SK-N-SH (cell line): ENCODE results near the gene RPS6KA2. TPM values are rescaled to one million over a fixed set of nuclear protein-coding genes. Genes with fewer than 3 reads are reported as not detected.

Experiments used
- CTCF ChIA-PET: fragments of 300-600, 350-600 bp; formaldehyde crosslinking; extraction: SDS; loops from one replicate; lab custom pipeline; 2021; lab: Yijun Ruan, JAX
- POLR2A ChIA-PET: fragments of 350-600 bp; sonication (Branson Sonifier 250); formaldehyde crosslinking; extraction: SDS; loops from one replicate; lab custom pipeline; 2020; ENCODE audit warnings: antibody characterized with exemption, inconsistent platforms; lab: Yijun Ruan, JAX
- DNase-seq: peaks from one replicate; pipeline ENCODE4 v3.0.0; 2012
- H2AFZ ChIP-seq: fragments of 200-600 bp; sonication (generic); 2 replicates; pipeline ENCODE4 v1.8.1; 2016; ENCODE audit warnings: antibody characterized with exemption, mild to moderate bottlenecking, low read depth
- H3F3A ChIP-seq: fragments of 200-600 bp; sonication (generic); replicated peaks from 2 replicates; pipeline ENCODE3; 2016; ENCODE audit warnings: antibody characterized with exemption, mild to moderate bottlenecking; ENCODE audit not compliant: insufficient read depth
- H3K27ac ChIP-seq, 2 experiments: fragments of 200-500 bp in 1 of 2; fragments of 200-600 bp in 1 of 2; sonication (Bioruptor generic) in 1 of 2; sonication (generic), shearing (Covaris generic) in 1 of 2; 2 replicates each; pipeline versions ENCODE4 v1.5.1 to v1.6.1; 2014 to 2016; ENCODE audit warnings: low read depth in 2 of 2, inconsistent platforms in 1 of 2, low read length in 1 of 2, mild to moderate bottlenecking in 1 of 2, mixed read lengths in 1 of 2
- H3K27me3 ChIP-seq: fragments of 200-600 bp; sonication (generic), shearing (Covaris generic); 2 replicates; pipeline ENCODE4 v1.6.1; 2016; ENCODE audit warnings: mixed run types; ENCODE audit not compliant: insufficient read depth
- H3K36me3 ChIP-seq, 2 experiments: fragments of 200-500 bp in 1 of 2; fragments of 200-600 bp in 1 of 2; sonication (Bioruptor generic) in 1 of 2; sonication (generic) in 1 of 2; replicated peaks in 1 of 2; 2 replicates each; pipeline versions ENCODE3 to v1.5.1; 2014 to 2016; ENCODE audit warnings: low read length in 1 of 2, mild to moderate bottlenecking in 1 of 2; ENCODE audit not compliant: insufficient read depth in 2 of 2, control insufficient read depth in 1 of 2
- H3K4me1 ChIP-seq, 2 experiments: fragments of 200-500 bp in 1 of 2; fragments of 200-600 bp in 1 of 2; sonication (Bioruptor generic) in 1 of 2; sonication (generic), shearing (Covaris generic) in 1 of 2; 2 replicates each; pipeline versions ENCODE4 v1.5.1 to v1.6.1; 2014 to 2016; ENCODE audit warnings: low read depth in 1 of 2, low read length in 1 of 2, mixed run types in 1 of 2; ENCODE audit not compliant: insufficient read depth in 2 of 2, control insufficient read depth in 1 of 2
- H3K4me2 ChIP-seq: fragments of 200-600 bp; sonication (generic), shearing (Covaris generic); 2 replicates; pipeline ENCODE4 v1.6.1; 2017; ENCODE audit warnings: mixed run types
- H3K4me3 ChIP-seq, 2 experiments: fragments of 200-500 bp in 1 of 2; fragments of 200-600 bp in 1 of 2; sonication (Bioruptor generic) in 1 of 2; sonication (generic), shearing (Covaris generic) in 1 of 2; 2 replicates each; pipeline versions ENCODE4 v1.5.1 to v1.8.1; 2014 to 2016; ENCODE audit warnings: low read depth in 2 of 2, inconsistent platforms in 1 of 2, low read length in 1 of 2, mild to moderate bottlenecking in 1 of 2, mixed read lengths in 1 of 2, moderate library complexity in 1 of 2
- H3K79me2 ChIP-seq: fragments of 200-600 bp; sonication (generic); 2 replicates; pipeline ENCODE4 v1.8.1; 2017; ENCODE audit warnings: mild to moderate bottlenecking; ENCODE audit not compliant: insufficient read depth
- H3K9ac ChIP-seq: fragments of 200-600 bp; sonication (generic); 2 replicates; pipeline ENCODE4 v1.6.1; 2017; ENCODE audit warnings: mixed run types
- H3K9me2 ChIP-seq: fragments of 200-600 bp; sonication (generic); 2 replicates; pipeline ENCODE4 v1.6.1; 2017; ENCODE audit warnings: mixed run types
- H3K9me3 ChIP-seq: fragments of 200-600 bp; sonication (generic); 2 replicates; pipeline ENCODE4 v1.6.1; 2017; ENCODE audit warnings: mixed run types, mild to moderate bottlenecking, moderate library complexity
- H4K20me1 ChIP-seq: fragments of 200-600 bp; sonication (generic); 2 replicates; pipeline ENCODE4 v1.6.1; 2017; ENCODE audit warnings: mild to moderate bottlenecking, mixed run types; ENCODE audit not compliant: insufficient read depth
- CHD2 ChIP-seq: fragments of 150-350 bp; IDR thresholded peaks from 2 replicates; pipeline ENCODE4 v1.6.1; 2018; ENCODE audit warnings: low read length; ENCODE audit not compliant: partially characterized antibody
- EP300 ChIP-seq, 2 experiments: IDR thresholded peaks; 2 replicates each; pipeline versions ENCODE4 v1.4.0 to v1.6.1; 2012; ENCODE audit warnings: borderline replicate concordance in 1 of 2, low read depth in 1 of 2, low read length in 1 of 2
- EZH2phosphoT487 ChIP-seq: fragments of 200-600 bp; sonication (generic); IDR thresholded peaks from 2 replicates; pipeline ENCODE4 v1.6.1; 2017; ENCODE audit warnings: low read depth, mixed run types, mild to moderate bottlenecking, antibody characterized with exemption, moderate library complexity, borderline replicate concordance
- FOSL2 ChIP-seq: IDR thresholded peaks from 2 replicates; pipeline ENCODE4 v1.4.0; 2012; ENCODE audit warnings: low read depth, mild to moderate bottlenecking, moderate library complexity, borderline replicate concordance
- FOXM1 ChIP-seq: IDR thresholded peaks from 2 replicates; pipeline ENCODE4 v1.4.0; 2012; ENCODE audit warnings: low read depth, mild to moderate bottlenecking
- GATA2 ChIP-seq: sonication (generic); formaldehyde crosslinking; IDR thresholded peaks from 2 replicates; pipeline ENCODE4 v1.5.0; 2020; ENCODE audit warnings: mild to moderate bottlenecking, missing genetic modification reagents
- NFIC ChIP-seq: IDR thresholded peaks from 2 replicates; pipeline ENCODE4 v1.4.0; 2012; ENCODE audit warnings: borderline replicate concordance
- POLR2AphosphoS5 ChIP-seq: IDR thresholded peaks from 2 replicates; pipeline ENCODE4 v1.6.1; 2012; ENCODE audit warnings: low read depth, low read length
- RAD21 ChIP-seq: IDR thresholded peaks from 2 replicates; pipeline ENCODE4 v1.6.1; 2012; ENCODE audit warnings: mild to moderate bottlenecking, low read length
- RCOR1 ChIP-seq: fragments of 150-350 bp; IDR thresholded peaks from 2 replicates; pipeline ENCODE4 v1.6.1; 2017; ENCODE audit warnings: antibody characterized with exemption, low read length
- RFX5 ChIP-seq: IDR thresholded peaks from 2 replicates; pipeline ENCODE4 v1.6.1; 2012; ENCODE audit warnings: mild to moderate bottlenecking, improper control_type of control experiment, low read length
- RXRA ChIP-seq: IDR thresholded peaks from 2 replicates; pipeline ENCODE4 v1.4.0; 2012; ENCODE audit warnings: low read depth, mild to moderate bottlenecking, borderline replicate concordance
- SIN3A ChIP-seq: IDR thresholded peaks from 2 replicates; pipeline ENCODE4 v1.6.1; 2012; ENCODE audit warnings: low read depth, mild to moderate bottlenecking, low read length, moderate library complexity, borderline replicate concordance
- TAF1 ChIP-seq: IDR thresholded peaks from 2 replicates; pipeline ENCODE4 v1.6.1; 2012; ENCODE audit warnings: low read depth, mild to moderate bottlenecking, low read length, moderate library complexity, borderline replicate concordance
- TCF12 ChIP-seq: IDR thresholded peaks from 2 replicates; pipeline ENCODE4 v1.4.0; 2012
- TEAD4 ChIP-seq: IDR thresholded peaks from 2 replicates; pipeline ENCODE4 v1.4.0; 2012; ENCODE audit warnings: mild to moderate bottlenecking, borderline replicate concordance; ENCODE audit not compliant: insufficient read depth
- YY1 ChIP-seq: IDR thresholded peaks from 2 replicates; pipeline ENCODE4 v1.4.0; 2012; ENCODE audit warnings: low read depth, mild to moderate bottlenecking
- WGBS: methylation state at CpG from one replicate; pipeline ENCODE4 v1.1.6; 2017; ENCODE audit warnings: low lambda C conversion rate; 5-methylcytosine and 5-hydroxymethylcytosine counted together
- polyA plus RNA-seq, 3 experiments: library from polyadenylated mRNA; depleted of rRNA; stranded (reverse); fragments of >200 nt; gene quantifications; 2 replicates each; pipeline ENCODE4 v1.2.3, GENCODE V29; 2012
- TF ChIP-seq, protein P1 (sequence below): IDR thresholded peaks from 2 replicates; pipeline ENCODE4 v1.4.0; 2012; ENCODE audit warnings: low read depth, borderline replicate concordance
- TF ChIP-seq, protein P2 (sequence below): fragments of 150-350 bp; IDR thresholded peaks from 2 replicates; pipeline ENCODE4 v1.6.1; 2016; ENCODE audit warnings: mild to moderate bottlenecking, low read depth, low read length

RPS6KA2 gene
- polyA plus RNA-seq, 1 of the 3 experiments (the other 2 are of a cell fraction): 59.5 TPM

DNA sequence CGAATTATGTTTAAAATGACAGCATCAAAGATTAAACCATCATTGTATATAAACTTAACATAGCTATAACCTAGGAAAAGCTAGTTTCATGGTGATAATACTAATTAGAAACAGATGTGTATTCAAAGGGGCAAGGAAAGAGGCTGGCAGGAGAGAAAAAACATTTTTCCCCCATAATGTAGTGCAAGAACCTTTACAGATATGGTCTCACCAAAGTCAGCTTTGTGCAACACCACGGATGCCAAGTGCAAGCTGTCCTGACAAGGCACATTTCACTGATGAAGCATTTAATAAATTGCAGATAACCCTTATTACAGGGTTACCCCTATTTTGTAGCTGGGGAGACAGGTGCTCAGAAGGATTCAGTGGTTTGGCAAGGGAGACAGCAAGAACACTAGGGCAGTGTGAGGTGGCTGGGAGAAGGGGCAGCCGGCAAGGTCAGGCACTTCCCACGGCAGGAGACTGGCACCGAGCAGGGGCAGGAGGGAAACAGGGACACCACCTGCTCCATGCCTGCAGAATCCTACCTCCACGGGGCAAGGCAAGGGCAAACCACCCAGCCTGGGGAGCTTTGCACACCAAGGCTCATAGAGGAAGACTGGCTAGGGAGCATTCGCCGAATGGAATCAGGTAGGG lies 6.5 kb downstream of the RPS6KA2 start:
- 42% methylated on average over 5 of the region's 8 CpGs for WGBS
- Histone ChIP-seq H3K79me2 (peaks cover 83% of the 10 kb centered on the region), H3K9ac (peak overlapping the region; percentile 67), H3K9me2 (no peaks in the 10 kb centered on the region), H3K4me3 (peak overlapping the region; percentile 26 to 49), H3F3A (peaks cover 41% of the 10 kb centered on the region), H3K27me3 (no peaks in the 10 kb centered on the region), H3K4me1 (peaks cover 37 to 78% of the 10 kb centered on the region in 2 experiments), H4K20me1 (no peaks in the 10 kb centered on the region; the same call in 1 of the 2 replicates), H3K27ac (peak overlapping the region; percentile 93 to 97), H3K36me3 (peaks cover 19 to 22% of the 10 kb centered on the region in 2 experiments), H3K9me3 (no peaks in the 10 kb centered on the region), H2AFZ (no peak overlapping the region), H3K4me2 (peak overlapping the region; percentile 78)
- TF ChIP-seq EP300 (IDR thresholded peaks at IDR 0.05; ENCODE audit: borderline replicate concordance in 1 of 2, low read depth in 1 of 2, low read length in 1 of 2) (no peak; a peak in 2 of 4 replicates), TCF12 (peak; percentile 33; the same call in 1 of the 2 replicates), RAD21 (peak; percentile 15; the same call in 1 of the 2 replicates), RCOR1 (peak; percentile 12; the same call in 1 of the 2 replicates)
- TF ChIP-seq, protein P1, sequence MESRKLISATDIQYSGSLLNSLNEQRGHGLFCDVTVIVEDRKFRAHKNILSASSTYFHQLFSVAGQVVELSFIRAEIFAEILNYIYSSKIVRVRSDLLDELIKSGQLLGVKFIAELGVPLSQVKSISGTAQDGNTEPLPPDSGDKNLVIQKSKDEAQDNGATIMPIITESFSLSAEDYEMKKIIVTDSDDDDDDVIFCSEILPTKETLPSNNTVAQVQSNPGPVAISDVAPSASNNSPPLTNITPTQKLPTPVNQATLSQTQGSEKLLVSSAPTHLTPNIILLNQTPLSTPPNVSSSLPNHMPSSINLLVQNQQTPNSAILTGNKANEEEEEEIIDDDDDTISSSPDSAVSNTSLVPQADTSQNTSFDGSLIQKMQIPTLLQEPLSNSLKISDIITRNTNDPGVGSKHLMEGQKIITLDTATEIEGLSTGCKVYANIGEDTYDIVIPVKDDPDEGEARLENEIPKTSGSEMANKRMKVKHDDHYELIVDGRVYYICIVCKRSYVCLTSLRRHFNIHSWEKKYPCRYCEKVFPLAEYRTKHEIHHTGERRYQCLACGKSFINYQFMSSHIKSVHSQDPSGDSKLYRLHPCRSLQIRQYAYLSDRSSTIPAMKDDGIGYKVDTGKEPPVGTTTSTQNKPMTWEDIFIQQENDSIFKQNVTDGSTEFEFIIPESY: no peak
- ChIA-PET CTCF (interaction anchor here (0.9 to 1.6 kb wide), 6 partner anchors 69 to 185 kb away, joined by 3 to 4 read pairs (median 3); no protein-coding TSS in a partner anchor), POLR2A (interaction anchor here (0.9 to 1.4 kb wide), 2 partner anchors 128 to 130 kb away, joined by 3 to 5 read pairs; no protein-coding TSS in a partner anchor)
- peak; percentile 48 for DNase-seq

DNA sequence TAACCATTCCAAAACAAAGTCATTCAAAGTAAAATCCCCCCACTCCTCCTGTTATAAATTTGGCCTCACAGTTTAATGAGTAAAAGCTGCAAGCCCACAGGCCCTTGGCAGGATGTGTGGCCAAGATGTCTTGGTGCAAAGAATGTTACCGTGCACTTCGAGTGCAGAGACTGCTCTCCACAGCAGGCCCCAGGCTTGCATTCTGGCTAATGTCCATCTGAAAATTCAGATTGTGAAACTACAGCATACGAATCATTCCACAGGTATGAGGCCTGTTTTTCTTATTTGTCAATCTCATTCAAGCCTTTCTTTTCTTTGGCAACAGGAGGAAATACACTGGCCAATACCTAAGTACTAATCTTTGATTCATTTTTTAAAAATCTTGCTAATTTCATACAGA lies 7.1 kb downstream of the RPS6KA2 start:
- H3K79me2 ChIP-seq: peaks cover 85% of the 10 kb centered on the region
- ChIA-PET CTCF (interaction anchor here (1.1 to 1.6 kb wide), 4 partner anchors 111 to 150 kb away, joined by 3 to 4 read pairs (median 3); no protein-coding TSS in a partner anchor), POLR2A (no interaction called here)
- WGBS: 5% methylated on average over 3 of the region's 3 CpGs
- no peaks in the 10 kb centered on the region for H3K9me3 ChIP-seq
- H4K20me1 ChIP-seq: no peaks in the 10 kb centered on the region; the same call in 1 of the 2 replicates
- no peak overlapping the region for H3K4me3 ChIP-seq
- H3K9me2 ChIP-seq: no peaks in the 10 kb centered on the region
- no peak overlapping the region for H2AFZ ChIP-seq
- peak overlapping the region; percentile 78 for H3K4me2 ChIP-seq
- peaks cover 19 to 24% of the 10 kb centered on the region in 2 experiments for H3K36me3 ChIP-seq
- H3K27ac ChIP-seq: peak overlapping the region; percentile 93 to 97
- peak overlapping the region; percentile 67 for H3K9ac ChIP-seq
- peaks cover 41% of the 10 kb centered on the region for H3F3A ChIP-seq
- peaks cover 37 to 81% of the 10 kb centered on the region in 2 experiments for H3K4me1 ChIP-seq
- peak; percentile 47 for DNase-seq
- no peaks in the 10 kb centered on the region for H3K27me3 ChIP-seq
- no peak for TF ChIP-seq CHD2
- TF ChIP-seq TEAD4: peak; percentile 89
- peak; percentile 98 for TF ChIP-seq NFIC
- peak; percentile 36; the same call in 1 of the 2 replicates for TF ChIP-seq TAF1
- peak; percentile 89 for TF ChIP-seq POLR2AphosphoS5
- TF ChIP-seq, protein P2, sequence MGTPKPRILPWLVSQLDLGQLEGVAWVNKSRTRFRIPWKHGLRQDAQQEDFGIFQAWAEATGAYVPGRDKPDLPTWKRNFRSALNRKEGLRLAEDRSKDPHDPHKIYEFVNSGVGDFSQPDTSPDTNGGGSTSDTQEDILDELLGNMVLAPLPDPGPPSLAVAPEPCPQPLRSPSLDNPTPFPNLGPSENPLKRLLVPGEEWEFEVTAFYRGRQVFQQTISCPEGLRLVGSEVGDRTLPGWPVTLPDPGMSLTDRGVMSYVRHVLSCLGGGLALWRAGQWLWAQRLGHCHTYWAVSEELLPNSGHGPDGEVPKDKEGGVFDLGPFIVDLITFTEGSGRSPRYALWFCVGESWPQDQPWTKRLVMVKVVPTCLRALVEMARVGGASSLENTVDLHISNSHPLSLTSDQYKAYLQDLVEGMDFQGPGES: no peak
- TF ChIP-seq, protein P1: peak; percentile 53; the same call in 1 of the 2 replicates
- TF ChIP-seq EP300 (IDR thresholded peaks at IDR 0.05; ENCODE audit: borderline replicate concordance in 1 of 2, low read depth in 1 of 2, low read length in 1 of 2): peak; percentile 33 to 92; a peak in 3 of 4 replicates
- TF ChIP-seq RFX5: no peak
- TF ChIP-seq RXRA: peak; percentile 47; the same call in 1 of the 2 replicates
- TF ChIP-seq YY1: peak; percentile 22; the same call in 1 of the 2 replicates
- peak; percentile 86 for TF ChIP-seq FOSL2
- no peak for TF ChIP-seq GATA2
- TF ChIP-seq TCF12: peak; percentile 94
- TF ChIP-seq SIN3A: peak; percentile 73; the same call in 1 of the 2 replicates
- no peak for TF ChIP-seq EZH2phosphoT487
- TF ChIP-seq FOXM1: peak; percentile 69; the same call in 1 of the 2 replicates
